GM20000 (cell line): ENCODE measurements around the gene KIF21A.
"Not testable (repeated sequence)": the region's sequence is repeated elsewhere in the genome, so short reads cannot be mapped to it uniquely, and the experiment has no call there.

Experiments used
- DNase-seq: peaks from one replicate; pipeline ENCODE4 v3.0.0; 2012; ENCODE audit warnings: low spot score
- CTCF ChIP-seq: IDR thresholded peaks from 2 replicates; pipeline ENCODE4 v1.5.1; 2012; ENCODE audit warnings: mild to moderate bottlenecking, control low read depth; ENCODE audit errors: extremely low read depth, missing control alignments

Gene KIF21A

GRCh38 chr12:39297891-39298290 is 145.0 kb downstream of the KIF21A start:
- no peak for TF ChIP-seq CTCF

DNA sequence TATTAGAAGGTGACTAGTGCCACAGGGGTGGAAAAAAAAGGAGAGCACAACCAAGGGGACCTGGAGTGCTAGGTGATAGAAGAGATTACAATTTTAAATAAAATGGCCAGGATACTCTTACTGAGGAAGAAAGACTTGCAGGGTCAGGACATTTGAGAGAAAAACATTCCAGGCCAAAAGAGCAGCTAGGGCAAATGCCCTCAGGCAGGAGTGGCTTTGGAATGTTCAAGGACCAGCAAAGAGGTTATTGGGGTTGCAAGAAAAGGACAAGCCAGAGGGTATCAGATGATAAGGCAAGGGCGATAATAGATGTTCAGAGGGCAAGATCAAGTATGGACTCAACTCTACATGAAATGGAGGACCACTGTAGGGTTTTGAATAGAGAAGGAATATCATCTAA is 146.4 kb downstream of the KIF21A start:
- no peak for TF ChIP-seq CTCF
- no peak for DNase-seq

More at GRCh38 chr12:39297891-39298290, 145.0 kb downstream of the KIF21A start:
- DNase-seq = no peak

GRCh38 chr12:39295593-39295992 is 147.3 kb downstream of the KIF21A start:
- DNase-seq = not testable (repeated sequence)

GRCh38 chr12:39294715-39295114 is 148.2 kb downstream of the KIF21A start:
- no peak for DNase-seq
- TF ChIP-seq CTCF = no peak

GRCh38 chr12:39292125-39292630 is 150.7 kb downstream of the KIF21A start:
- DNase-seq = no peak
- TF ChIP-seq CTCF = no peak

DNA sequence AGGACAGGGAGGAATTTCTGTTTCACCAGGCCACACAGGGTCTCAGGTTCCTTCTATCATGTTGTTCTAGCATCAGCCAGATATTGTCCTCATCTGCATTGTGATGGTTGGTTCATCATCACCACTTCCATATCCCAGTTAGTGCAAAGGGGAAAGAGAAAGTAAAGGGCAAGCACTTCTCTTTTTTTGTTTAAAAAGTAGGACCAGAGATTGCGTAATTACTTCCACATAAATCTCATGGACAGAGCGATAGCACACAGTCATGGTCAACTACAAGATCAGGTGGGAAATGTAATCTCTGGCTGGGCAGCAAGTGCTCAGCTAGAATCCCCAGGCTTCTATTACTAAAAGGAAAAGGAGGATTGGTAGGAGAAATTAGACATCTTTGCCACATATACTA is 155.1 kb downstream of the KIF21A start:
- DNase-seq = no peak
- no peak for TF ChIP-seq CTCF

GRCh38 chr12:39287409-39287808 is 155.5 kb downstream of the KIF21A start:
- no peak for DNase-seq
- TF ChIP-seq CTCF = no peak

DNA sequence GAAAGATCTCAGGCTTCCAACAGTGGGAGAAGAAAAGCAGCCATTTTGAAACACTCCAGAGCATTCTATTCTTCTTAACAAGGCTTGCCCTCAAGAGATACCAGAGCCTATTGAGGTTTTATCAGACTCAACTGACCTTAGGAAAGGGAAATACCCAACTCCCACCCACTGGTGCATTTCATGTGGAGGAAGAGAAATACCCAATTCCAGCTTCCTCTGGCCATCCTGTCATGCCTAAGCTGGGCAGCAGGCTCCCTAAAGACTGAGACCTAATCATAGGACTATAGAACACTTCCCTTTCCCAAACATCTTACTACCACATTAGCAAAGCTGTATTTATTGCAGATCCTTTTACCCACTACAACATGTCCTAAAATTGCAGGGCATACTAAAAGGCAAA is 164.5 kb downstream of the KIF21A start:
- TF ChIP-seq CTCF = no peak
- DNase-seq = no peak
